Transverse colon (tissue), 4 donors: Measurements from ENCODE around the gene S100A7.

Source experiments
- CTCF ChIP-seq, 5 experiments: fragments of 200-600 bp in 3 of 5; fragments of 450-650 bp in 2 of 5; sonication (generic) in 3 of 5; IDR thresholded peaks; 1 replicate in 2 of 5; 2 replicates in 3 of 5; pipeline ENCODE4 v1.5.1; 2016 to 2017; ENCODE audit warnings: antibody characterized with exemption in 5 of 5, inconsistent platforms in 3 of 5, mild to moderate bottlenecking in 2 of 5, moderate library complexity in 1 of 5
- EP300 ChIP-seq: sonication (generic); formaldehyde crosslinking; IDR thresholded peaks from one replicate; pipeline ENCODE4 v1.6.1; 2017; ENCODE audit warnings: antibody characterized with exemption, low read depth
- POLR2A ChIP-seq: fragments of 450-650 bp; IDR thresholded peaks from one replicate; pipeline ENCODE4 v1.6.1; 2016; ENCODE audit warnings: antibody characterized with exemption, mild to moderate bottlenecking, moderate library complexity
- POLR2AphosphoS5 ChIP-seq, 3 donors: sonication (generic); formaldehyde crosslinking; IDR thresholded peaks; one replicate each; pipeline ENCODE4 v1.6.1; 2016; ENCODE audit warnings: antibody characterized with exemption in 3 of 3

- TF ChIP-seq CTCF (IDR thresholded peaks at IDR 0.05) (no peak), POLR2A (no peak), EP300 (no peak), POLR2AphosphoS5 (IDR thresholded peaks at IDR 0.05) (no peak)
These were observed 4.1 kb downstream of the S100A7 start for GRCh38 chr1:153456396-153456795.
